Endothelial cell of umbilical vein (primary cell): ENCODE measurements around the gene SLC22A15. TPM values are rescaled to one million over a fixed set of nuclear protein-coding genes. Genes with fewer than 3 reads are reported as not detected.

Source experiments
- BruUV-seq: library from RNA; stranded (reverse); fragments of 400-500 nt; replicated peaks from 2 replicates; lab custom pipeline; 2021; lab: Mats Ljungman, UMichigan
- CTCF ChIA-PET: fragments of 300-600, 350-600 bp; sonication (Branson Sonifier 250); formaldehyde crosslinking; loops from one replicate; lab custom pipeline; 2021; ENCODE audit warnings: antibody characterized with exemption, inconsistent platforms; lab: Charles Lee
- POLR2A ChIA-PET: fragments of 300-600, 350-600 bp; sonication (Branson Sonifier 250); formaldehyde crosslinking; loops from one replicate; lab custom pipeline; 2021; ENCODE audit warnings: antibody characterized with exemption, inconsistent platforms; lab: Charles Lee
- DNase-seq: peaks from one replicate; pipeline ENCODE4 v3.0.0-alpha.2; 2011; ENCODE audit warnings: low read depth, low spot score
- FAIRE-seq: peaks from 2 replicates; lab custom pipeline; 2011; peaks lifted over from hg19 to GRCh38; lab: Jason Lieb, UNC
- H2AFZ ChIP-seq: 2 replicates; pipeline ENCODE4 v1.6.0; 2012; ENCODE audit warnings: low read depth, low read length, control low read depth, inconsistent platforms
- H3K27ac ChIP-seq: 2 replicates; pipeline ENCODE4 v1.5.1; 2011; ENCODE audit warnings: low read depth, mild to moderate bottlenecking, control low read depth, low read length, moderate library complexity; ENCODE audit not compliant: insufficient read depth
- H3K27me3 ChIP-seq, 2 experiments: 2 replicates each; pipeline versions ENCODE4 v1.6.0 to v1.6.1; 2011; ENCODE audit warnings: low read length in 2 of 2, mixed read lengths in 1 of 2; ENCODE audit not compliant: control insufficient read depth in 2 of 2, insufficient read depth in 2 of 2
- H3K36me3 ChIP-seq, 2 experiments: 2 replicates in 1 of 2; 3 replicates in 1 of 2; pipeline ENCODE4 v1.5.1; 2011; ENCODE audit warnings: low read length in 2 of 2, mild to moderate bottlenecking in 1 of 2, moderate library complexity in 1 of 2; ENCODE audit not compliant: control insufficient read depth in 2 of 2, insufficient read depth in 2 of 2; ENCODE audit errors: extremely low read depth in 1 of 2
- H3K4me1 ChIP-seq: 3 replicates; pipeline ENCODE4 v1.5.1; 2011; ENCODE audit warnings: mild to moderate bottlenecking, low read length; ENCODE audit not compliant: control insufficient read depth, insufficient read depth; ENCODE audit errors: extremely low read depth
- H3K4me2 ChIP-seq: 2 replicates; pipeline ENCODE4 v1.6.1; 2011; ENCODE audit warnings: low read length, control low read depth, mixed read lengths; ENCODE audit not compliant: insufficient read depth
- H3K4me3 ChIP-seq, 3 experiments: fragments of 200-600 bp in 1 of 3; sonication (generic), shearing (Covaris generic) in 1 of 3; replicated peaks in 1 of 3; 2 replicates each; pipeline ENCODE4 v1.5.1; 2011 to 2016; ENCODE audit warnings: control low read depth in 3 of 3, low read length in 3 of 3, mild to moderate bottlenecking in 2 of 3, inconsistent platforms in 1 of 3, low read depth in 1 of 3, moderate library complexity in 1 of 3; ENCODE audit not compliant: insufficient read depth in 1 of 3
- H3K79me2 ChIP-seq: 2 replicates; pipeline ENCODE4 v1.6.0; 2012; ENCODE audit warnings: low read length, inconsistent platforms; ENCODE audit not compliant: control insufficient read depth, insufficient read depth
- H3K9ac ChIP-seq: replicated peaks from 2 replicates; pipeline ENCODE3; 2011; ENCODE audit warnings: low read length, control low read depth; ENCODE audit not compliant: insufficient read depth; ENCODE audit errors: extremely low read depth
- H3K9me1 ChIP-seq: replicated peaks from 3 replicates; pipeline ENCODE4 v1.6.0; 2011; ENCODE audit warnings: mild to moderate bottlenecking, low read length; ENCODE audit not compliant: control insufficient read depth, insufficient read depth; ENCODE audit errors: extremely low read depth
- H3K9me3 ChIP-seq: replicated peaks from 2 replicates; pipeline ENCODE4 v1.5.1; 2012; ENCODE audit warnings: low read length, inconsistent platforms; ENCODE audit not compliant: control insufficient read depth, insufficient read depth
- H4K20me1 ChIP-seq: replicated peaks from 2 replicates; pipeline ENCODE3; 2011; ENCODE audit warnings: mild to moderate bottlenecking, low read length; ENCODE audit not compliant: control insufficient read depth, insufficient read depth; ENCODE audit errors: extremely low read depth
- EZH2 ChIP-seq: IDR thresholded peaks from 2 replicates; pipeline ENCODE4 v1.6.1; 2012; ENCODE audit warnings: borderline replicate concordance, low read depth, mild to moderate bottlenecking, moderate library complexity, low read length, inconsistent platforms; ENCODE audit not compliant: severe bottlenecking
- FOS ChIP-seq: IDR thresholded peaks from 2 replicates; pipeline ENCODE4 v1.6.1; 2011; ENCODE audit warnings: mild to moderate bottlenecking, low read length, moderate library complexity, borderline replicate concordance; ENCODE audit not compliant: insufficient read depth
- GATA2 ChIP-seq: IDR thresholded peaks from 2 replicates; pipeline ENCODE4 v1.7.0; 2011; ENCODE audit warnings: low read depth, mild to moderate bottlenecking, moderate library complexity, mixed read lengths, low read length; ENCODE audit not compliant: insufficient read length, insufficient read depth
- JUN ChIP-seq: IDR thresholded peaks from 2 replicates; pipeline ENCODE4 v1.6.1; 2011; ENCODE audit warnings: borderline replicate concordance, low read depth; ENCODE audit not compliant: insufficient read length, insufficient read depth
- MYC ChIP-seq: IDR thresholded peaks from one replicate; pipeline ENCODE4 v1.6.1; 2011; ENCODE audit warnings: mild to moderate bottlenecking, low read depth, low read length
- POLR2A ChIP-seq: IDR thresholded peaks from 2 replicates; pipeline ENCODE4 v1.6.1; 2012; ENCODE audit warnings: low read depth, mild to moderate bottlenecking, control low read depth, low read length
- POLR2AphosphoS5 ChIP-seq: IDR thresholded peaks from 2 replicates; pipeline ENCODE4 v1.6.1; 2012; ENCODE audit warnings: low read depth, mild to moderate bottlenecking, control low read depth, low read length, moderate library complexity; ENCODE audit not compliant: insufficient read depth
- dilution Hi-C: fragments of 300-500 bp; cut with MboI; formaldehyde crosslinking; loops from one replicate; pipeline ENCODE4 v1.15.0; 2019; ENCODE audit warnings: low sequenced_read_pairs; ENCODE audit not compliant: extremely low pct_ligation_motif_present
- intact Hi-C: fragments of 100-400 bp; cut with micrococcal nuclease; formaldehyde crosslinking; loops from one replicate; pipeline ENCODE4 v1.10.0; 2022
- polyA plus RNA-seq, 4 experiments: library from polyadenylated mRNA; depleted of rRNA in 3 of 4; stranded (reverse) in 3 of 4; unstranded in 1 of 4; fragments of >200 nt; gene quantifications; 2 replicates each; pipeline versions ENCODE4 v1.2.1 to v1.2.3, GENCODE V29; 2011 to 2012; ENCODE audit warnings: missing spikeins in 1 of 4
- total RNA-seq: library from RNA; stranded (reverse); gene quantifications from 2 replicates; pipeline ENCODE4 v1.2.3, GENCODE V29; 2021
- TF ChIP-seq, protein P1 (sequence below), 2 donors: IDR thresholded peaks; 1 replicate in 1 of 2; 2 replicates in 1 of 2; pipeline ENCODE4 v1.5.1; 2011; ENCODE audit warnings: low read length in 2 of 2, mild to moderate bottlenecking in 2 of 2, moderate library complexity in 2 of 2, control low read depth in 1 of 2, inconsistent platforms in 1 of 2, low read depth in 1 of 2; ENCODE audit not compliant: insufficient read depth in 1 of 2; ENCODE audit errors: extremely low read depth in 1 of 2
- TF ChIP-seq, protein P2 (sequence below): IDR thresholded peaks from 2 replicates; pipeline ENCODE4 v1.6.1; 2011; ENCODE audit not compliant: insufficient read depth, insufficient read length

Gene SLC22A15
- total and polyA plus RNA-seq, 2 donors (not counting 3 experiments of a cell fraction or from before 2014, with no cell fraction given), result 0.44 TPM; not detected in 1

DNA sequence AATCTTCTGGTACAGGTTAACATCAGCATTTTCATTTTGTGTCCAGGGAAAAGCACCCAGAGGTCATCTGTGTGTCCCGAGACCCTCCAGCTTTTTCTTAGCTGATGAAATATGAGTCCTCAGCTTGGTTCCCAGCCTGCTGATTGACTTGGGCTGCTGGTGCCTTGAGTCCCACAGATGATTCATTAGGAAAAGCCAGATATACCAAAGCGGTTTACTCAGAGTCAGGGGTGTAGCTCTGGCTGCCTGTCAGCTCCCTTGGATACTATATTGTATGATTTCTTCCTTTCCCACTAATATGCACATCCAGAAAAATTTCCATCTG, 91.2 kb downstream of the SLC22A15 start:
- Histone ChIP-seq H3K9me1 (no peaks in the 10 kb centered on the region), H3K4me3 (no peak overlapping the region), H3K36me3 (no peaks in the 10 kb centered on the region), H3K4me2 (no peak overlapping the region), H3K27ac (no peak overlapping the region), H4K20me1 (no peaks in the 10 kb centered on the region), H3K9ac (no peak overlapping the region), H3K9me3 (no peaks in the 10 kb centered on the region), H2AFZ (no peak overlapping the region), H3K4me1 (no peaks in the 10 kb centered on the region), H3K79me2 (no peaks in the 10 kb centered on the region), H3K27me3 (no peaks in the 10 kb centered on the region)
- no peak for TF ChIP-seq FOS
- TF ChIP-seq GATA2, result no peak
- TF ChIP-seq JUN, result no peak
- TF ChIP-seq POLR2A, result no peak
- no peak for TF ChIP-seq EZH2
- TF ChIP-seq, protein P1, sequence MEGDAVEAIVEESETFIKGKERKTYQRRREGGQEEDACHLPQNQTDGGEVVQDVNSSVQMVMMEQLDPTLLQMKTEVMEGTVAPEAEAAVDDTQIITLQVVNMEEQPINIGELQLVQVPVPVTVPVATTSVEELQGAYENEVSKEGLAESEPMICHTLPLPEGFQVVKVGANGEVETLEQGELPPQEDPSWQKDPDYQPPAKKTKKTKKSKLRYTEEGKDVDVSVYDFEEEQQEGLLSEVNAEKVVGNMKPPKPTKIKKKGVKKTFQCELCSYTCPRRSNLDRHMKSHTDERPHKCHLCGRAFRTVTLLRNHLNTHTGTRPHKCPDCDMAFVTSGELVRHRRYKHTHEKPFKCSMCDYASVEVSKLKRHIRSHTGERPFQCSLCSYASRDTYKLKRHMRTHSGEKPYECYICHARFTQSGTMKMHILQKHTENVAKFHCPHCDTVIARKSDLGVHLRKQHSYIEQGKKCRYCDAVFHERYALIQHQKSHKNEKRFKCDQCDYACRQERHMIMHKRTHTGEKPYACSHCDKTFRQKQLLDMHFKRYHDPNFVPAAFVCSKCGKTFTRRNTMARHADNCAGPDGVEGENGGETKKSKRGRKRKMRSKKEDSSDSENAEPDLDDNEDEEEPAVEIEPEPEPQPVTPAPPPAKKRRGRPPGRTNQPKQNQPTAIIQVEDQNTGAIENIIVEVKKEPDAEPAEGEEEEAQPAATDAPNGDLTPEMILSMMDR (IDR thresholded peaks at IDR 0.05; ENCODE audit: extremely low read depth in 1 of 2, insufficient read depth in 1 of 2, low read depth in 1 of 2, low read length in 2 of 2), result no peak
- TF ChIP-seq MYC, result no peak
- TF ChIP-seq POLR2AphosphoS5, result no peak
- TF ChIP-seq, protein P2, sequence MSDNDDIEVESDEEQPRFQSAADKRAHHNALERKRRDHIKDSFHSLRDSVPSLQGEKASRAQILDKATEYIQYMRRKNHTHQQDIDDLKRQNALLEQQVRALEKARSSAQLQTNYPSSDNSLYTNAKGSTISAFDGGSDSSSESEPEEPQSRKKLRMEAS, result no peak
- ChIA-PET POLR2A (no interaction called here), CTCF (no interaction called here)
- dilution Hi-C loops, result no loop called here
- DNase-seq, result no peak
- intact Hi-C loops, result no loop called here
- no TSS peak for BruUV-seq
- FAIRE-seq, result no peak
